Tibial artery (tissue), 4 donors: ENCODE results near the gene CCDC24.

ENCODE experiments used
- DNase-seq, 2 donors: peaks; one replicate each; pipeline ENCODE4 v3.0.0-alpha.2; 2019
- H3K27ac ChIP-seq, 2 donors: fragments of 200-600 bp; sonication (generic) in 1 of 2; 1 replicate in 1 of 2; 2 replicates in 1 of 2; pipeline ENCODE4 v1.5.1; 2018 to 2019; ENCODE audit warnings: mild to moderate bottlenecking in 1 of 2
- H3K27me3 ChIP-seq, 2 donors: fragments of 200-600 bp; sonication (generic) in 1 of 2; one replicate each; pipeline versions ENCODE4 v1.5.1 to v1.6.0; 2016 to 2019
- H3K36me3 ChIP-seq, 3 donors: fragments of 200-600 bp; sonication (generic) in 2 of 3; one replicate each; pipeline ENCODE4 v1.5.1; 2016 to 2019; ENCODE audit warnings: mild to moderate bottlenecking in 2 of 3
- H3K4me1 ChIP-seq, 4 donors: fragments of 200-600 bp; sonication (generic) in 2 of 4; 1 replicate in 3 of 4; 2 replicates in 1 of 4; pipeline ENCODE4 v1.5.1; 2016 to 2019
- H3K4me3 ChIP-seq, 2 donors: fragments of 200-600 bp; sonication (generic) in 1 of 2; 1 replicate in 1 of 2; 2 replicates in 1 of 2; pipeline ENCODE4 v1.5.1; 2018 to 2019; ENCODE audit warnings: mild to moderate bottlenecking in 2 of 2
- H3K9me3 ChIP-seq, 3 donors: fragments of 200-600 bp; sonication (generic) in 1 of 3; one replicate each; pipeline ENCODE4 v1.5.1; 2016 to 2019
- intact Hi-C: fragments of 100-400 bp; cut with DNase I; formaldehyde crosslinking; loops from one replicate; pipeline ENCODE4 v1.15.0; 2023; ENCODE audit warnings: low total_unique reads
- TF ChIP-seq, protein P1 (sequence below), 2 experiments: fragments of 200-600 bp in 1 of 2; fragments of 450-650 bp in 1 of 2; IDR thresholded peaks; one replicate each; pipeline ENCODE4 v1.5.1; 2017 to 2019; ENCODE audit warnings: antibody characterized with exemption in 2 of 2, mild to moderate bottlenecking in 1 of 2, moderate library complexity in 1 of 2

The CCDC24 gene

DNA sequence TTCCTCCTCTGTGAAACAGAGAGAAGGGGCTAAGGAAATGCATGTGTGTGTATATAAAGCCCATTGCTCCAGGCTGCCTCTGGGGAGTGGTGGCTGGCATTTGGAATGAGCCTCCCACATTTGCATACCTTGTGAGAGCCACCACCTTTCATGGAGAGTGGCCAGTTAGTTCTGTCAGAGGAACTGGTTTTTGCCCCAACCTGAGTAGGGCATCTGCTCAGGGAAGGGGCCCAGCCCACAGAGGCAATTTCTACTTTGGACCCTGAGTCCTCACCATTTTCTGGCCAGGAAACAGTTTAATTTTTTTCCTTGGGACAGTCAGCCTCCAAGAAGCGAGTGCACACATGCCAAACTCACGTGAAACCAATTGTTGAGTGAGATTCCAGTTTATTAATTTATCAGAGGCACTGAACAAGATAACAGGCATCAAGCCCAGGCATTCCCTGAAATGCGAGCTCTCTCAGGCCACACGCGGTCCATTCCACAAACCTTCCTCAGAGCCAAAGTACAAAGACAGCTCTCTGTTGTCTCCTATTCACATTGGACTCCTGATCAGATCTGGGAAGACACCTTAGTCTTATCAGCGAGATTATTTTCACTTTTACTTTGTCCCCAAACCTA lies 40.9 kb downstream of the CCDC24 start:
- Histone ChIP-seq H3K4me3 (no peak overlapping the region), H3K4me1 (peaks cover 9 to 53% (median 34%) of the 10 kb centered on the region in 4 donors), H3K36me3 (no peaks in the 10 kb centered on the region), H3K27me3 (no peaks in the 10 kb centered on the region), H3K27ac (peak overlapping the region; percentile 91 to 95), H3K9me3 (no peaks in the 10 kb centered on the region)
- TF ChIP-seq, protein P1, sequence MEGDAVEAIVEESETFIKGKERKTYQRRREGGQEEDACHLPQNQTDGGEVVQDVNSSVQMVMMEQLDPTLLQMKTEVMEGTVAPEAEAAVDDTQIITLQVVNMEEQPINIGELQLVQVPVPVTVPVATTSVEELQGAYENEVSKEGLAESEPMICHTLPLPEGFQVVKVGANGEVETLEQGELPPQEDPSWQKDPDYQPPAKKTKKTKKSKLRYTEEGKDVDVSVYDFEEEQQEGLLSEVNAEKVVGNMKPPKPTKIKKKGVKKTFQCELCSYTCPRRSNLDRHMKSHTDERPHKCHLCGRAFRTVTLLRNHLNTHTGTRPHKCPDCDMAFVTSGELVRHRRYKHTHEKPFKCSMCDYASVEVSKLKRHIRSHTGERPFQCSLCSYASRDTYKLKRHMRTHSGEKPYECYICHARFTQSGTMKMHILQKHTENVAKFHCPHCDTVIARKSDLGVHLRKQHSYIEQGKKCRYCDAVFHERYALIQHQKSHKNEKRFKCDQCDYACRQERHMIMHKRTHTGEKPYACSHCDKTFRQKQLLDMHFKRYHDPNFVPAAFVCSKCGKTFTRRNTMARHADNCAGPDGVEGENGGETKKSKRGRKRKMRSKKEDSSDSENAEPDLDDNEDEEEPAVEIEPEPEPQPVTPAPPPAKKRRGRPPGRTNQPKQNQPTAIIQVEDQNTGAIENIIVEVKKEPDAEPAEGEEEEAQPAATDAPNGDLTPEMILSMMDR (IDR thresholded peaks at IDR 0.05) = no peak
- intact Hi-C loops = loop anchor here (10.0 kb wide), 1 partner anchor 87 kb away; the partner anchor contains the start of gene IPO13
- peak in 1 of 2 donors; percentile 42 for DNase-seq

DNA sequence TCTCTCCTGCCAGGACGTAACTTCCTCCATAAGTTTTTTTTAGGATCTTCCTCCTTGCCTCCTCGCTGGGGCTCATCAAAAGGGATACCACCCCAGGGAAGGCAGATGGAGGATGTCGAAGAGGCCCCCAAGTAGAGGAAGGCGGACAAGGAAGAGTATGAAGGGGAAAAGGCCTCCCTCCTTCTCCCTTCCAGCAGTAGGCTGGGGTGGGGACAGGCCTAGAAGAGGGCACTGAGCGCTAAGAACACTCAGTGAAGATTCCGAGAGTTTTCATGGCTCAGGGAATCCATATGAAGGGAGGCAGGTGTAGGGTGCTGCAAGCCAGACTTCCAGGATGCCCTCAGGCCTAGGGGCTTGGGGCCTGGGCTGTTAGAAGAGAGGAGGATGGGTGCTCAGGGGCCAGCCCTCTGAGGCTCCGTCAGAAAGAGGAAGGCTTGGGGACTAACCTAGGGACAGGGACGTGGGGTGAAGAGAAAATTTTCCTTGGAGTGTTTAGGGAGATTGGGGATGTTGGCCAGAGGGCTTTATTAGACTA lies 41.7 kb downstream of the CCDC24 start:
- Histone ChIP-seq H3K4me3 (no peak overlapping the region), H3K9me3 (no peaks in the 10 kb centered on the region), H3K27me3 (no peaks in the 10 kb centered on the region), H3K4me1 (peaks cover 9 to 54% (median 35%) of the 10 kb centered on the region in 4 donors), H3K36me3 (no peaks in the 10 kb centered on the region), H3K27ac (peak overlapping the region; percentile 12 to 95)
- intact Hi-C loops = loop anchor here (10.0 kb wide), 1 partner anchor 88 kb away; the partner anchor contains the start of gene IPO13
- TF ChIP-seq, protein P1 (IDR thresholded peaks at IDR 0.05) = no peak
- peak in 1 of 2 donors; percentile 51 for DNase-seq

DNA sequence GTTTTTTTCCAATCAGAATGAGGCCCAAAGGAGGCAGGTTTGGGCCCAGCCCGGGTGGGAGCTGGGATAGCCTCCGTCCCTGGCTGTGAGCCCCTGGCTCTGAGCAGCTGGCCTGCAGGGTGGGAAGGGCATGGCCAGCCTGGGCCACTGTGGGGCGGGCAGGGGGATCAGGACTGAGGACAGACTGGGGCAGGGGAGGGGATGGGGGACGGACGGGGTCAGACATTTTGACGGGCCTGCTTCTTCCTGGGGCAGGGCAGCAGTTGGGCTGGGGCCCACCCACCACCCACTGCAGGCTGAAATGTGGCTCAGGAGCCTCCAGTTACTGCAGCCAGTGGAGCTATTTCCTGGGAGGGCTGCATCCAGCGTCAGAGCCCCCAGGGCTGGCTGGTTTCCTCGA lies 42.4 kb downstream of the CCDC24 start:
- Histone ChIP-seq H3K36me3 (no peaks in the 10 kb centered on the region), H3K4me1 (peaks cover 9 to 54% (median 35%) of the 10 kb centered on the region in 4 donors), H3K9me3 (no peaks in the 10 kb centered on the region), H3K27ac (peak overlapping the region; percentile 12 to 95), H3K4me3 (no peak overlapping the region), H3K27me3 (no peaks in the 10 kb centered on the region)
- intact Hi-C loops = loop anchor here (10.0 kb wide), 1 partner anchor 89 kb away; the partner anchor contains the start of gene IPO13
- TF ChIP-seq, protein P1 (IDR thresholded peaks at IDR 0.05) = no peak
- peak in 1 of 2 donors; percentile 58 for DNase-seq

DNA sequence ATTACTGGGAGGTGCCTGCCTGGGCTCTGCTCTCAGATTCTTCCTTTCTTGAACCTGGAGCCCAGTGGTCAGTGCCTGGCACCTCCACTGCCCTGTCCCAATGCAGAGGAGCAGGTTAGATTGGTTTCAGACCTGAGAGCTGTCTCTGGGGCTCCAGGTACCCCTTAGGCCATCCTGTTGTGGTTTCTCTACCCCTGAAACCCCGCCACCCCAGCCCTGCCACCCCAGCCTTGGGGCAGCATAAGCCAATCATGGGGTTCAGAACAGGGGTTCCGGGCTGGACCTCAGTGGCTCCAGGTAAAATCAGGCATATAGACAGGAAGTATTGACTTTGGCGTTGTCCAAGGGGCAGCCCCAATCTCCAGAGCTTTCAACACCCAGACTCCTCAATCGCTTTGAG lies 43.0 kb downstream of the CCDC24 start:
- Histone ChIP-seq H3K36me3 (no peaks in the 10 kb centered on the region), H3K27ac (peak overlapping the region; percentile 71 to 76), H3K9me3 (no peaks in the 10 kb centered on the region), H3K4me1 (peaks cover 9 to 47% (median 32%) of the 10 kb centered on the region in 4 donors), H3K4me3 (no peak overlapping the region), H3K27me3 (no peaks in the 10 kb centered on the region)
- DNase-seq = peak in 1 of 2 donors; percentile 52
- intact Hi-C loops = loop anchor here (10.0 kb wide), 1 partner anchor 90 kb away; the partner anchor contains the start of gene IPO13
- TF ChIP-seq, protein P1 (IDR thresholded peaks at IDR 0.05) = no peak

DNA sequence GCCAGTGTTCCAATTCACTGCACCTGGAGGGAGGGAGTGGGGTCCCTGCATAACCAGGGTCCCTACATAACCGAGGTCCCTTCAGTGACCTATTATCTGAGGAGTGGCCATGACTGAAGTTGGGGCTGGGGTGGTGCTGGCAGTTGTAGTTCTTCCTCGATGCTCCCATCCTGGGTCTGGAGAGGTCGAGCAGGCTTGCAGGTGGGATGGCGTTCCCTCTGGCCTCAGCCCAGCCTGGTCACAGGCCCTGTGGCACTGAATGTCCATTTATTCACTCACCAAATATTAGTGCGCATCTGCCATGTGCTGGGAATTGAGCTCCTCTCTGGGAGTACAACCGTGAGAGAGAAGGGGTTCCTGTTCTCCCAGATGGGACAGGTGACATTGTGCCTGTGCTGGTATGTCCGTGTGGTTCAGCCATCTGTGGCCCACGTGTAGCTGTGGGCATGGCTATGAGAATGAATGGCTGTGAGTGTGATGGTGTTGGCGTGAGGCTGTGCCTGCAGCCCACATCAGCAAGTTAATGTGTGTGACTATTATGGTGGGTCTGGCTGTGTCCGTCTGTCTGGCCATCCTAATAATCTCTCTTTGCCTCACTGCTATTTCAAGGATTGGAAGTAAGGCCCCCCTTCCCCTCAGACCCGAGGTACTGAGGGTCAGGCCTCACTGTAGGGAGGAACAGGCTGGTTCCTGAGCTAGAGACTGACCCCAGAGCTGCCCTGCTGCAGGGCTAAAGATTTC lies 43.7 kb downstream of the CCDC24 start:
- Histone ChIP-seq H3K4me1 (peaks cover 9 to 44% (median 31%) of the 10 kb centered on the region in 4 donors), H3K27ac (peak overlapping the region; percentile 71 to 76), H3K27me3 (no peaks in the 10 kb centered on the region), H3K36me3 (no peaks in the 10 kb centered on the region), H3K4me3 (no peak overlapping the region), H3K9me3 (no peaks in the 10 kb centered on the region)
- peak in 1 of 2 donors; percentile 55 for DNase-seq
- TF ChIP-seq, protein P1 (IDR thresholded peaks at IDR 0.05) = no peak
- intact Hi-C loops = loop anchor here (5.0 to 10.0 kb wide), 3 partner anchors 33 to 273 kb away; partner anchors contain the start of gene IPO13
